ENCODE measurements around the gene TRIM52. TPM values are rescaled to one million over a fixed set of nuclear protein-coding genes. Genes with fewer than 3 reads are reported as not detected.
A peak's percentile ranks its signal among the peaks of the same experiment; 100 is the strongest.
"Not testable (repeated sequence)": the region's sequence is repeated elsewhere in the genome, so short reads cannot be mapped to it uniquely, and the experiment has no call there.

The TRIM52 gene
- total RNA-seq = 10 to 100 TPM; 13.1 to 15.9 TPM

GRCh38 chr5:181260720-181261319 lies at the start of gene TRIM52:
TSS of gene TRIM52 (minus strand) at chr5:181261143. CDS start at chr5:181260813, 330 bp downstream.
- Histone ChIP-seq H3K27ac (peak within 1 kb of the TSS; percentile 97 to 99), H3K4me1 (ENCODE audit: control insufficient read depth in 1 of 2, low read depth in 2 of 2) (peaks cover 36 to 42% of the 10 kb centered on the region in 2 donors), H3K27me3 (replicated peaks; ENCODE audit: insufficient read depth) (no peaks in the 10 kb centered on the region), H3K4me3 (peak within 1 kb of the TSS; percentile 95), H3K36me3 (peaks cover 4% of the 10 kb centered on the region), H3K9me3 (no peaks in the 10 kb centered on the region)
- ATAC-seq (ENCODE audit: insufficient number of reproducible peaks, low FRiP score, low read depth) (peak; percentile 86), DNase-seq (ENCODE audit: low spot score) (peak; percentile 64)
- no peak for TF ChIP-seq CTCF (IDR thresholded peaks at IDR 0.05)

- not testable (repeated sequence) for H3K9me3 ChIP-seq; DNase-seq (ENCODE audit: low spot score); H3K4me3 ChIP-seq; H3K4me1 ChIP-seq (ENCODE audit: control insufficient read depth in 1 of 2, low read depth in 2 of 2); ATAC-seq (ENCODE audit: insufficient number of reproducible peaks, low FRiP score, low read depth); H3K27me3 ChIP-seq (replicated peaks; ENCODE audit: insufficient read depth); H3K36me3 ChIP-seq; H3K27ac ChIP-seq
Observed at GRCh38 chr5:181287331-181287730, 26.4 kb upstream of the TRIM52 start.

GRCh38 chr5:181285962-181286705 lies 25.2 kb upstream of the TRIM52 start:
- H3K4me3 ChIP-seq; H3K4me1 ChIP-seq (ENCODE audit: control insufficient read depth in 1 of 2, low read depth in 2 of 2); H3K9me3 ChIP-seq; DNase-seq (ENCODE audit: low spot score); H3K27ac ChIP-seq; H3K36me3 ChIP-seq; ATAC-seq (ENCODE audit: insufficient number of reproducible peaks, low FRiP score, low read depth); H3K27me3 ChIP-seq (replicated peaks; ENCODE audit: insufficient read depth): not testable (repeated sequence)

- ATAC-seq (ENCODE audit: insufficient number of reproducible peaks, low FRiP score, low read depth); H3K9me3 ChIP-seq; H3K4me1 ChIP-seq (ENCODE audit: control insufficient read depth in 1 of 2, low read depth in 2 of 2); H3K27ac ChIP-seq; H3K27me3 ChIP-seq (replicated peaks; ENCODE audit: insufficient read depth); H3K36me3 ChIP-seq; H3K4me3 ChIP-seq; DNase-seq (ENCODE audit: low spot score): not testable (repeated sequence)
- TF ChIP-seq CTCF (IDR thresholded peaks at IDR 0.05) = peak; percentile 14
Observed at GRCh38 chr5:181283841-181284755, 23.2 kb upstream of the TRIM52 start.

- H3K36me3 ChIP-seq = no peaks in the 10 kb centered on the region
- no peak for ATAC-seq (ENCODE audit: insufficient number of reproducible peaks, low FRiP score, low read depth)
- no peak overlapping the region for H3K4me3 ChIP-seq
- no peaks in the 10 kb centered on the region for H3K4me1 ChIP-seq (ENCODE audit: control insufficient read depth in 1 of 2, low read depth in 2 of 2)
- no peak for TF ChIP-seq CTCF (IDR thresholded peaks at IDR 0.05)
- no peak overlapping the region for H3K27ac ChIP-seq
- DNase-seq (ENCODE audit: low spot score) = no peak
- no peaks in the 10 kb centered on the region for H3K27me3 ChIP-seq (replicated peaks; ENCODE audit: insufficient read depth)
- H3K9me3 ChIP-seq = no peaks in the 10 kb centered on the region
Observed at GRCh38 chr5:181283347-181283746, 22.4 kb upstream of the TRIM52 start.

GRCh38 chr5:181282874-181283273 lies 21.9 kb upstream of the TRIM52 start:
- H3K36me3 ChIP-seq = no peaks in the 10 kb centered on the region
- ATAC-seq (ENCODE audit: insufficient number of reproducible peaks, low FRiP score, low read depth) (no peak), DNase-seq (ENCODE audit: low spot score) (no peak)
- no peak overlapping the region for H3K27ac ChIP-seq
- no peaks in the 10 kb centered on the region for H3K9me3 ChIP-seq
- no peak overlapping the region for H3K4me3 ChIP-seq
- H3K27me3 ChIP-seq (replicated peaks; ENCODE audit: insufficient read depth) = no peaks in the 10 kb centered on the region
- TF ChIP-seq CTCF (IDR thresholded peaks at IDR 0.05) = no peak
- H3K4me1 ChIP-seq (ENCODE audit: control insufficient read depth in 1 of 2, low read depth in 2 of 2) = no peaks in the 10 kb centered on the region

GRCh38 chr5:181282415-181282814 lies 21.5 kb upstream of the TRIM52 start:
- H3K9me3 ChIP-seq; DNase-seq (ENCODE audit: low spot score); H3K27me3 ChIP-seq (replicated peaks; ENCODE audit: insufficient read depth); H3K36me3 ChIP-seq; ATAC-seq (ENCODE audit: insufficient number of reproducible peaks, low FRiP score, low read depth); H3K27ac ChIP-seq; H3K4me1 ChIP-seq (ENCODE audit: control insufficient read depth in 1 of 2, low read depth in 2 of 2); H3K4me3 ChIP-seq: not testable (repeated sequence)
